GM18909 (cell line): ENCODE data around the gene HBZ.
"Not testable (repeated sequence)": the region's sequence is repeated elsewhere in the genome, so short reads cannot be mapped to it uniquely, and the experiment has no call there.

Experiments used
- ATAC-seq: cut with Tn5 transposase; IDR thresholded peaks from one replicate; pipeline ENCODE4 v1.9.1; 2021; ENCODE audit warnings: mild to moderate bottlenecking; ENCODE audit not compliant: unreplicated experiment, poor library complexity

Gene HBZ

DNA sequence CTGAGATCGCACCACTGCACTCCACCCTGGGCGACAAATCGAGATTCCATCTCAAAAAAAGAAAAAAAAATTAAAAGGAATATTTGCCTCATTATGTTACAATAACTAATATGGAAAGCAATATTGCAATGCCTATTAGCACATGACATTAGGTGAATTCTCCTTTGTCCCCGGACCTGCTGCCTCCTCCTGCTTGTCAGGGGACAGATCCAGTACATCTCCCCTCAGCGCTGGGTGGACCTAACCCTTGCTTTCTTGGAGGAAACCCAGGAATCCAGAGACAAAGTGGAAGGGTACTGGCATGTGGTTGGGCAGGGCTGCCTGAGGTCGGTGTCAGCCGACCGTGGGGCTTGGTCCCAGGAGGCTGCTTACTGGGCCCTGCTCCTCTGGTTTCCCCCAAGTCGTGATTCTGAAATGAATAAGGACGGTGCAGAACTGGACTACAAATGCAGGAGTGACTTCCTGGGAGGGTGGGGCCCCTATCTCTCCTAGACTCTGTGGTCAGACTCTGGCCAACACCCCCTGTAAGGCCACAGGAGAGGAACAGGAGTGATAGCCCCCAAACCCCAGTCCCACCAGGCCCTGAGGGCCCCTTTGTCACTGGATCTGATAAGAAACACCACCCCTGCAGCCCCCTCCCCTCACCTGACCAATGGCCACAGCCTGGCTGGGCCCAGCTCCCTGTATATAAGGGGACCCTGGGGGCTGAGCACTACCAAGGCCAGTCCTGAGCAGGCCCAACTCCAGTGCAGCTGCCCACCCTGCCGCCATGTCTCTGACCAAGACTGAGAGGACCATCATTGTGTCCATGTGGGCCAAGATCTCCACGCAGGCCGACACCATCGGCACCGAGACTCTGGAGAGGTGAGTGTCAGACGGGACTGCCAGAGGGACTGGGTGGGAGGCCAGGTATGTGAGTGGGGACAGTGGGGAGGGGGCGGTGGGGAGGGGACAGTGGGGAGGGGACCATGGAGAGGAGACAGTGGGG is at the start of gene HBZ:
Gene HBZ (plus strand): TSS at position 504 of the 988 bp plus-strand sequence. CDS start 266 bp downstream, at position 770.
- no peak for ATAC-seq

DNA sequence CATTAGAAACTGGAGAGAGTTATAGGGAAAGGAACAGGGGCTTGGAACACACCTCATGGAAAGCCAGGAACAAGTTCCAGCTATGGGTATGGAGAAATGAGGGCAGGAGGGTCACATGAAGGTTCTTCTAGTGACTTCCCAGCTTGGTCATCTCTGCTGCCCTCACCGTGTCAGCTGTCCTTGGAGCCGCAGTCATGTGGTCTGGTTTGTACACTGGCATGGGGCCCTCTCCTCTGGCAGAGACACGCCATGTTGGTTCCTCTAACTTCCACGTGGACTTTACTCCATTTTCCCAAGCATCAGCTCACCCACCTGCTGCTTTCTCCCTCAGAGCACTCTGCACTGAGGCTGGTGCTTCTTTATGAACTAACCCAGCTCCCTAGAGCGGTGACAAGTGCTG is 48.1 kb upstream of the HBZ start:
- no peak for ATAC-seq

DNA sequence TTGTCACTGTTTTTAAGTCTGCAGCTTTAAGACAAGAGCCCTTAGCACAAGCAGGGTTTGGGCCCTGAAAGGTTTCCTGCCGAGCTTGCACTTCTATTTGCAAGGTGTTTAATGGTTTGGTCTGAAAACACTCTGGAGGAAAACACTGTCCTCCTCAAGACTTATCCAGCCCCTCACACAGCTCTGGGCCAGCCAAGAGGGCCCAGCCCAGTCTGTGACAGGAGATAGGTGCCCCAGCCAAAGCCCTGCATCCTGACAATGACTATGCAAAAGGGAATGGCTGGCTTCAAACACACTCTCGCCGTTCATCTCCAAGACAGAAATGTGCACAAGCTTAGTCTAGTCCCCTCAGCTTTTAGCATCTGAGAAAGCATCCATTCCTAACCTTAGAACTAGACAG is 47.5 kb upstream of the HBZ start:
- no peak for ATAC-seq

DNA sequence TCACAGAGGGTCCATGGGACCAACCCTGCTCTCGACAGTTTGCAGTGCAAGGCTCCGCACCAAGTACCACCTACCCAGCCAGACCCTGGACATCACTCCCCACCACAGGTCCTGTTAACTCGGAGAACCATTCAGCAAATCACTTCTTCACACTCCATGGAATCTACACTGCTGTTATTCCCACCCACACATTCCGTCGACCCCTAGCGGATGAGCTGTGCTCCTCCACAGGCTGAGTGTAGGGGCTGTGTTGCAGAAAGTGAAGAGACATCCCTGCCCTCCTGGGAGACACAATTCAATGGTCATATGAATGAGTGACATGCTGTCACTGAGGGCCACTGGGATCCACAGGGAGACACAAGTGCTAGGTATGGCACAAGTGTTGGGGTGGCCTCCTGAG is 46.9 kb upstream of the HBZ start:
- no peak for ATAC-seq

DNA sequence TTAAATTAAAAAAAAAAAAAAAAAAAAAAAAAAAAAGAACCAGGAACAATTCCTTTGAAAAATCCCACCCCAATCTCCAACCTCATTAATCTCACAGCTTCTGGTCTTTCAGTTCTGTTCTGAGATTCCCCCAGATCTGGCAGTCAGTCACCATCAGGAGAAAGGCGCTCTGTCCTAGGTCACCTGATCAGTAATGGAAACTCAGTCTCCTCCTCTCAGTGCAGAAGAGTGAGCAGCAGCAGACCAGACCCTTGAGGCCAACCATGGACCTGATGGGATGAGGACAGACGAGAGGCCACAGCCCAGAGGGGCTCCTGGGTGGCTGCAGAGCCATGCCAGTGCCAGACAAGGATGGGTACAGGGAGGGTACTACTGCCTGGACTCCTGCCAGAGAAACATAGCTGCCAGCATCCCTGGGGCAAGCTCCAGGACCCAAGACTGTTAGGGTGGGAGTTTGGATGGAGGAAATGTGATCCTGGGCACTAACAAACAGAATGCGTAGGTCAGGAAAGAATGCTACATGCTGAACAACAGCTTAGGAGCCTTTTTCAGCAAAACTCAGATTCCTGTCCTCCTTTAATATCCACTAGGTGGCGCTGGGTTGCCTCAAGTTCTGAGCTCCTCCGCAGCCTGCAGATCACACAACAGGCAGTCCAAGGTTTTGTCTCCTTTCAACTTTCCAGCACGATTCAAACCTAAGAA is 45.7 kb upstream of the HBZ start:
- ATAC-seq: no peak

DNA sequence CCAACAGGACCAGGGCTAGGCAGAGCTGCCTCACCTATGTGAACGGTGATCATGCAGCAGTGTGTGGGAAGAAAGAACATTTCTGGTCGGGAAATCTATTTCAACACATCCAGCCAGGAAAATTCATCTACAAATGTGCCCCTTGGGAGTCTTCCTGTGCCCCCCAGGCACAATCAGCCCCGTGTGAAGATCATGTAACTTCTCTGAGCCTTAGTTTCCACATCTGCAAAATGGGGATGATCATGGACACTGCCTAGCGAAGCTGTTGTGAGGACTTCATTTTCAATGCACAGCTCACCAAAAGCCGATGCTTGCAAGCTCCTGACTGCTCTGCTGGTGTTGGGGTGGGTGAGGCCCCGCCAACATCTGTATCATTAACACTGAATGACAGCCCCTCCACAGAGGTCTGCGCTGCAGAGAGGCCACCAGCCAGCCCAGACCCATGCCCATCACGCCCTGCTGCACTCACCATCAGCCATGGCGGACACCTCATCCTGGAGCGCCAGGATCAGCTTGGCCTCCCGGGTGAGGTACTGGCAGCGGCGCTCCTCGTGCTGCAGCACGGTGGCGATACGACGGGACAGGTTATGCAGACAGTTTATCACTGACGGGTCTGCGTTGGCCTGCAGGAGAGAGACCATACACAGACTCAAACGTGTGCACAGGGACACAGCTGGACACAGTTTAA is 40.1 kb upstream of the HBZ start:
- no peak for ATAC-seq

DNA sequence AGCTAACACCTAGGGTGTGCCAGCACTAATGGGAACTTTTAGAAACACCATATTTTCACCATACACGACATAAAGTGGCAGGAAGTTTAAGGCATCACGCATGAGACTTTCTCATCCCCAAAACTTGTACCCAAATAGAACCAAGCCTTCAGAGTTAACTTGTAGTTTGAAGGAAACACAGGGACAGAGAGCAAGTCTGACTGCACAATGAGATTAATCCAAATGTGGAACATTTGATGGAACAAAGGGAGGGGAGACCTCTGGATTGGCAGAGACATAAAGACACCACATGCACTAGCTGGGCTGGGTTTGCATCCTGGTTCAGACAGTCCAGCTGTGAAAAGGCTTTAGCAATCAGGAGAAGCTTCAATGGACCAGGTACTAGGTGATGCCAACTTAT is 38.1 kb upstream of the HBZ start:
- no peak for ATAC-seq

DNA sequence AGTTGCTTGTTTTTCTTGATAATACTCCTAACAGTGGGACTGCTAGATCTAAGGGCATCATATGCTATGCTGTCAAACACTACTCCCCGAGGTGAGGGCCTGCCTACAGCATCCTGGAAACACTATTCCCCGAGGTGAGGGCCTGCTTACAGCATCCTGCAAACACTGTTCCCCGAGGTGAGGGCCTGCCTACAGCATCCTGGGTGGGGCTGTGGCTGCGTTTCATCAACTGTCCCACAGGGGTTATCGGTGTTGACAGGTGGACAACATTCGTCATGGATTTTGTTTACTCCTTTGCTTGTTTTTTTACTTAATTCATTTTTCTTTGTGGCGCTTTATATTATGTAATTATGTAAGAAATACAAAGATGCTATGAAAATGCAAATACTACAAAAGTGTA is 36.4 kb upstream of the HBZ start:
- ATAC-seq: no peak

DNA sequence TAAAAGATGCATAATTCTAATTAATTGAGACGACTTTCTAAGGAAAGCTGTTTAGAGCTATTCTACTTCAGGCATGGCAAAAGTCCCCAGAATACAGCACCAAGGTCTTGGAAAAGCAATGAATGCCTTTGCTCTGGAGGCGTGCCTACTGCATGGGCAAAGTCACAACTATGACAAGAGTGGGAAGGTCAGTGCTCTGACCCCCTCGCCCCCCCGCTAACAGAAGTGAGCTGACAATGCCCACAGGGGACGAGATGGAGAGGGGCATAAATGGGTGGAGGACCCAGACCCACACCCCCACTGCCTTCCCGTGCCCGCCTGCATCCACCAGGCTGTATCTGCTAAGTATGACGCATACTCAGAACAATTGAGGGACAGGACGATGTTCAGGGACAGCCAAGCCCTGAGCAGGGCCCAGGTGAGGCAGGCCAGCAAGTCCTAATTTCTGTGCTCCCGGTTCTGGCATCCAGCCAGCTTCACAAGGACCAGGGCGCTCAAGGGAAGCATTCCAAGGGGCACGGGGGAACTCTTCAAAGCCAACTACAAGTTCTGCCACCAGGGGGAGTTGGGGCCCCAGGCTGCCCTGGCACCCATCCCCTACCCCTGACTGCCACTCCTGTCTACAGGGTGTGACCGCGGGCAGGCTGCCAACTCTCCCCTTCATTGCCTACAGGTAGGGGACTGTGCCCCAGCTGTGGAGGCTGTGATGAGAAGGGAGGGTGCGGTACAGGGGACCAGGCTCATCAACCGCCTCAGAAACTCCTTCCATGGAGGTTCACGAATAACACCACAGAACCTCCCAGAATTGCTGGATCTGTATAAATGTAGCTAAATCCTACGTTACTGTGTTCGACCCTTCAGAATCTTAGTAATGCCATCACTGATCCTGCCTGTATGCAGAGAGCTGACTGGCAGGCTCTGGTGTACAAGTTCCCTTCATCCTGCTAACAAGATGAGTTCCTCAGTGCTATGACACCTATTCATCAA is 34.8 kb upstream of the HBZ start:
- ATAC-seq: no peak

DNA sequence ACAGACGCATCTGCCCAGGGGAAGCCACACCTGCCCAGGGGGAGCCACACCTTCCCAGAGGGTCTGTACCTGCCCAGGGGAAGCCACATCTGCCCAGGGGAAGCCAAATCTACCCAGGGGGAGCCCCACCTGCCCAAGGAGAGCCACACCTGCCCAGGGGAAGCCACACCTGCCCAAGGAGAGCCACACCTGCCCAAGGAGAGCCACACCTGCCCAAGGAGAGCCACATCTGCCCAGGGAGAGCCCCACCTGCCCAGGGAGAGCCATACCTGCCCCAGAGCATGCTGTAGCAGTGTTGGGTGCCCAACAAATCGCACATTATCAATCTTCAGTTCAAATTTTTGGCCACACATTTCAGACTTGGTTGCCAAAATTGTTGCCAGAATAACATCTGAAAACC is 33.6 kb upstream of the HBZ start:
- ATAC-seq: no peak

DNA sequence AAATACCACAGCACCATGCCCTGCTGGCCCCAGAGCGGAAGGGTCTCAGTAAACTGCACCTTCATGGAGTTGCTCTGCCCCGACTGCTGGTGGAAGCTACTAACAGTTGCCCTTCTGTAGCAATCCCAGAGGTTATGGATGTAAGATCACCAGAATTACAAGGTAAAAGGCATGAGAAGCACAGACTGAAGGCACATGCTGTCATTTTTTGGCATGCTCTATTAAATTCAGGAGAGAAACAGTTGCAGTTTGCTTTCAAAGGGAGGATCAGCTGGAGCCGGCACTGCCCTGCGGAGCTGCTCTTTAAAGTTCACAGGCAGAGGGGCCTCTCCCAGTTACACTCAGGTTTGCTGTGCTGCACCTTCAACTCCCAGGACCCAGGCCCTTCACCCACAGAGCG is 33.1 kb upstream of the HBZ start:
- ATAC-seq: no peak

DNA sequence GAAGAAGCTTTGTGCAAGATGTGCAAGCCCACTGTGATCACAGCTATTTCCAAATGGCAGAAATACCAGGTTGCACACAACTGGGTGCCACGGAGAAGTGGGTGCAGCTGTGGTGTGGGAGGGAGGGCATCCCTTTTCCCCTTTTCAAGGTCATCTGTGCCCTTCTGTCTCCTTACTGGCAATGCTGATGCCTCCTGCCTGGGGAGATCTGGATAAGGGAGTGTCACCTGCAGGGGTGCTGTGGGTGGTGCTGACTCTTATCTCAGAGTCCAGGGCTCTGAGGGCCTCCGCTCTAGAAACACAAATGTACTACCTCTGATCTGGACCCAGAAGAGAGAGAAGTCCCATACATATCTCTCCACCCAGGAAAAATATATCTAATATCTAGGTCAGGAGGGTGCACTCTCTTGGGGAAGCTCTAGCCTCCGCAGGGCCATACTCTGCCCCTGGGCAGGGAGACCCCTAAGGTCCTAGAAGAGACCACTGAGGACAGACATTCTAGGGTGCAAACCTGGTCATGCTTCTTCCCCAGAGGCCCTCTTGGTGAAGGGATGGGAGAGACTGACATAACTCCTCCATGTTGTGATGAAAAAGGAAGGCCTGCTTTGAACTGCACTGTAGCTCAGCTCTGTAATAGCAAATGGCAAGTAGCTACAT is 32.5 kb upstream of the HBZ start:
- no peak for ATAC-seq

DNA sequence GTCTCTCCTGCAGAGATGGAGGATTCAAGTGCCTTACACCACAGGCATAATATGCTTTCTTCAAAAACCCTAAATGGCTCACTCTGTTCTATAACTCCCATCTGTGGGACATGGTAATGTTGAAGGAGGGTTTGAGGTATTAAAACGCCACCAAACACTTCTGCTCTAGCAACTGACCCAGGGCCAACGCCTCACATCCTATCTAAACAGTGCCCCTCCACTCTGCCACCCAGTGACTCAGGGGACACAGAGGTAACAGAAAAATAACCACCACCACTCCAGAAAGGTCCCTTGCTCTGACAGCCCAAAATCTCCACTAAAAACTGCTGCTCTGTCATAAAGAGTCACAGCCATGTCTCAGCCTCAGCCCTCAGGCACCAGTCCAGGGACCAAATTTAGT is 31.7 kb upstream of the HBZ start:
- ATAC-seq: no peak

DNA sequence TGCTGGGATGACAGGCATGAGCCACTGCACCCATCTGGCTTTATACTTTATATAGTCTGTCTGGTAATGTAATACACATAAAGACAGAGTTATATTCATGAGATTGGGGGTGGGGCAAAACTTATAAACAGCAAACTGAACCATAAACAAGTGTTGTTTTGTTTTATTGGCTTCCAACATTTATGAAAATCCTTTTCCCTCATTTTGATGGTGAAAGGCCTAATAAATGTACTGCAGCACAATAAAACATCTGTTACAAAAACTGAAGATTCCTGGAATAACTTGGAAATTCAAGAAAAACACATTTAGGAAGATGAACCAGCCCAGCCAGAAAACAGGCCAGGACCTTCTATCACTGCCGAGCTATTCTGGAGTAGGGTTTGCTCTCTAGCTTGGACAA is 30.1 kb upstream of the HBZ start:
- ATAC-seq: no peak

DNA sequence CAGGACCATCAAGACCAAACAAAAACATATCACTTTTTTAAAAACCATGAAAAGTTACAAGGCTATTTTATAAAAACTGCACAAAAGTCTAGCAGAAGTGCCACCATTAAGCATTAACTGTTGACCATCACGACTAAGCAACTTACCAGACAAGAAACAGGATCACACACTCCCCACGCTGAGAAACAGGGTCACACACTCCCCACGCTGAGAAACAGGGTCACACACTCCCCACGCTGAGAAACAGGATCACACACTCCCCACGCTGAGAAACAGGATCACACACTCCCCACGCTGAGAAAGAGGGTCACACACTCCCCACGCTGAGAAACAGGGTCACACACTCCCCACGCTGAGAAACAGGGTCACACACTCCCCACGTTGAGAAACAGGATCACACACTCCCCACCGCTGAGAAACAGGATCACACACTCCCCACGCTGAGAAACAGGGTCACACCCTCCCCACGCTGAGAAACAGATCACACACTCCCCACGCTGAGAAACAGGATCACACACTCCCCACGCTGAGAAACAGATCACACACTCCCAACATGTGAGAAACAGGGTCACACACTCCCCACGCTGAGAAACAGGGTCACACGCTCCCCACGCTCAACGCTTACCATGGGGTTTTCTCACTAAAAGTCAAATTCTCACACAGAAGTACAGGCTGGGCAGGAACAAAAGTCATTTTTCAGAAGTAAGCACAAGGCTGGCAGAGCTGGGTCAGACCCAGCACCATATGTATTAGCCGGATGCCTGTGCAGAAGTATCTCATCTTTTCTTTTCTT is 28.7 kb upstream of the HBZ start:
- not testable (repeated sequence) for ATAC-seq

DNA sequence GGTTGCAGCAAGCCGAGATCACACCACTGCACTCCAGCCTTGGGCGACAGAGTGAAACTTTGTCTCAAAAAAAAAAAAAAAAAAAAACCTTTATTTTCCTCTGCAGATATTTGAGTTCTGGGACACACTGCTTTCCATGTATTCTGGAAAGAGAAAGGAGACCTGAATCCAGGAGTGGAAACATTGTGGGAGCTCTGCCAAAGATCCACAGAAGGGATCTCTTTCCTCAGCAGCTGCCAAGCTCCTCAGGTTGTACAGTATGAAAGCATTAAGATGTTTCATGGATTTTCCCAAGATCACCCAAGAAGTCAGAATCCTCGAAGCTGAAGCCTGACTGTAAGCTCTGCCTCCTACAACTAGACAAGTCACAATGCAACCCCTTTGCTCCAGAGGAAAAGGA is 27.4 kb upstream of the HBZ start:
- no peak for ATAC-seq

DNA sequence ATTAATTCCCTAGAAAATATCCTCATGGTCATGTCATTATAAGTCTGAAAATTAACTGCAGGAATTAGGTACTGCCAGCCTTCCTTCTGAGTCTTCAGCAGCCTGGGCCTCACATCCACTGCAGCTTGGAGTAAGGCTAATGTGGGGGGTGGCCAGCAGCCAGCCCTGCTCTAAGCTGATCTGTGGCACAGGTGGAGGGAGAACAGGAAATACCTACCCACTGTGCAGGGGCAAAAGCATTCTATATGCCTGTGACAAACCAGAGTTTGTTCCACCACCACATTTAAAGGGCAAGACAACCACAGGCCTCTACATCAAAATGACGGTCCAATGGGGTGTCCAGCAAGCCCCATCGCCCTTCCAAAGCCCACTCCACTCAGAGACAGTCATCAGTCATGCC is 23.4 kb upstream of the HBZ start:
- no peak for ATAC-seq

DNA sequence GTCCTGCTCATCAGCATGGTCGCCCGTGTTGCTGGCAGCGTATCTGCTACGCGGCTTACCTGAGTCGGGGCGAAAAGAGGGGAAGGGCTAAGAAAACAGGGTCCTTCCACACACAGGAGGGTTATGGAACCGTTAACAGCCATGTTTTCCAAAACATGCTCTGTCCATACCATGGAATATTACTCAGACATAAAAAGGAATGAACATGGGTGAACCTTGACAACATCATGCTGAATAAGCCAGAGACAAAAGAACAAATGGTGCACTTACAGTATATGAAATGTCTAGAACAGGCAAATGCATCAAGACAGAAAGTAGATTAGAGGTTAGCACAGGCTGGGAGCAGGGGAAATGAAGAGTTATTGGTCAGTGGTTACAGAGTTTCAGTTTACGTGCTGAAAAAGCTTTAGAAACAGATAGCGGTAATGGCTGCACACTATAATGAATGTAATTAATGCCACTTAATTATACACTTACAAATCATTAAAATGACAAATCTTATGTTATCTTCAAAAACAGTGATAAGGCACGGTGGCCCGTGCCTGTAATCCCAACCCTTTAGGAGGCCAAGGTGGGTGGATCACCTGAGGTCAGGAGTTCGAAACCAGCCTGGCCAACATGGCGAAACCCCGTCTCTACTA is 21.8 kb upstream of the HBZ start:
- no peak for ATAC-seq
